Endodermal cell (in vitro differentiated cells): Measurements from ENCODE around the gene CRYZL1. TPM values are rescaled to one million over a fixed set of nuclear protein-coding genes. Genes with fewer than 3 reads are reported as not detected.
"Not testable (repeated sequence)": the region's sequence is repeated elsewhere in the genome, so short reads cannot be mapped to it uniquely, and the experiment has no call there.

Source experiments
- DNase-seq: peaks from one replicate; pipeline ENCODE4 v3.0.0-alpha.2; 2017
- H3K27ac ChIP-seq: 2 replicates; pipeline ENCODE4 v1.5.1; 2013; ENCODE audit warnings: mild to moderate bottlenecking, low read depth, low read length, moderate library complexity
- H3K27me3 ChIP-seq: 2 replicates; pipeline ENCODE4 v1.6.1; 2013; ENCODE audit warnings: mild to moderate bottlenecking, low read length, moderate library complexity; ENCODE audit not compliant: insufficient read depth, control insufficient read depth, poor library complexity, severe bottlenecking
- H3K36me3 ChIP-seq: 2 replicates; pipeline ENCODE4 v1.7.0; 2013; ENCODE audit warnings: mild to moderate bottlenecking, low read length, moderate library complexity; ENCODE audit not compliant: control insufficient read depth, insufficient read depth
- H3K4me1 ChIP-seq: one replicate; pipeline ENCODE4 v1.7.0; 2013; ENCODE audit warnings: low read length; ENCODE audit not compliant: control insufficient read depth, insufficient read depth
- H3K4me3 ChIP-seq: 2 replicates; pipeline ENCODE4 v1.5.1; 2013; ENCODE audit warnings: mild to moderate bottlenecking, low read length, moderate library complexity
- H3K9ac ChIP-seq: 2 replicates; pipeline ENCODE4 v1.6.1; 2013; ENCODE audit warnings: mild to moderate bottlenecking, low read length, moderate library complexity; ENCODE audit not compliant: poor library complexity, severe bottlenecking; ENCODE audit errors: extremely low read depth
- H3K9me3 ChIP-seq: 2 replicates; pipeline ENCODE4 v1.6.1; 2013; ENCODE audit warnings: mild to moderate bottlenecking, low read length, moderate library complexity; ENCODE audit not compliant: control insufficient read depth
- H3K27ac Mint-ChIP-seq: 2 replicates; pipeline ENCODE4 v1.8.0; 2020; ENCODE audit warnings: mixed read lengths
- H3K27me3 Mint-ChIP-seq: 2 replicates; pipeline ENCODE4 v1.8.0; 2021; ENCODE audit warnings: mild to moderate bottlenecking, mixed read lengths; ENCODE audit not compliant: insufficient read depth
- H3K36me3 Mint-ChIP-seq: 2 replicates; pipeline ENCODE4 v1.8.0; 2020; ENCODE audit warnings: low read depth, mixed read lengths
- H3K4me1 Mint-ChIP-seq: 2 replicates; pipeline ENCODE4 v1.8.0; 2020; ENCODE audit warnings: mixed read lengths
- H3K4me3 Mint-ChIP-seq: 2 replicates; pipeline ENCODE4 v1.8.0; 2020; ENCODE audit warnings: mild to moderate bottlenecking, moderate library complexity, mixed read lengths
- H3K9me3 Mint-ChIP-seq: 2 replicates; pipeline ENCODE4 v1.8.0; 2020; ENCODE audit warnings: mild to moderate bottlenecking, mixed read lengths
- CTCF ChIP-seq: fragments of 200-600 bp; sonication (generic); conservative IDR thresholded peaks from 2 replicates; pipeline ENCODE4 v1.5.0; 2021; ENCODE audit warnings: antibody characterized with exemption, mild to moderate bottlenecking
- WGBS, 2 experiments: methylation state at CpG; one replicate each; pipeline versions ENCODE4 v1.1.5 to v1.1.7; 2013; ENCODE audit warnings: missing lambda C conversion rate in 2 of 2, mixed read lengths in 1 of 2; ENCODE audit not compliant: insufficient coverage in 1 of 2, insufficient read length in 1 of 2; 5-methylcytosine and 5-hydroxymethylcytosine counted together
- total RNA-seq, 2 donors: library from RNA; stranded (reverse); fragmentation: NEBNext Ultra II Directional in 1 of 2; extraction: Animal tissue kit (Norgen Biotek cat#: 25700) in 1 of 2; gene quantifications; 2 replicates in 1 of 2; 3 replicates in 1 of 2; pipeline ENCODE4 v1.2.1, GENCODE V29; 2021

Gene CRYZL1
- total RNA-seq, 2 donors from 2014 or later = 33.8 to 51.0 TPM

GRCh38 chr21:33618407-33618806 is 23.1 kb downstream of the CRYZL1 start:
- TF ChIP-seq CTCF = no peak
- DNase-seq = no peak
- H3K9me3 ChIP-seq = no peaks in the 10 kb centered on the region
- Mint-ChIP-seq H3K4me3 (no peak overlapping the region), H3K36me3 (peaks cover 52% of the 10 kb centered on the region), H3K9me3 (peaks cover 7% of the 10 kb centered on the region), H3K27ac (no peak overlapping the region), H3K4me1 (peaks cover 7% of the 10 kb centered on the region), H3K27me3 (no peaks in the 10 kb centered on the region)
- 83 to 94% methylated on average over 2 of the region's 2 CpGs for WGBS, 2 experiments
- no peaks in the 10 kb centered on the region for H3K4me1 ChIP-seq
- H3K9ac ChIP-seq = no peak overlapping the region
- H3K4me3 ChIP-seq = no peak overlapping the region
- no peaks in the 10 kb centered on the region for H3K27me3 ChIP-seq
- peaks cover 44% of the 10 kb centered on the region for H3K36me3 ChIP-seq
- peak overlapping the region; percentile 9 for H3K27ac ChIP-seq

DNA sequence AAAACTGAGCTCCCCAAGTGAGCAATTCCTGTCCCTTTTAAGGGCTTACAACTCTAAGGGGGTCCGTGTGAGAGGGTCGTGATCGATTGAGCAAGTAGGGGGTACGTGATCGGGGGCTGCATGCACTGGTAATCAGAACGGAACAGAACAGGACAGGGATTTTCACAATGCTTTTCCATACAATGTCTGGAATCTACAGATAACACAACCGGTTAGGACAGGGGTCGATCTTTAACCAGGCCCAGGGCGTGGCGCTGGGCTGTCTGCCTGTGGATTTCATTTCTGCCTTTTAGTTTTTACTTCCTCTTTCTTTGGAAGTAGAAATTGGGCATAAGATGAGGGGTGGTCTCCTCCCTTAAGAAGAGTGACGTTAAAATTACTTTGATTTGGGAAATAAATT is 24.0 kb downstream of the CRYZL1 start:
- not testable (repeated sequence) for H3K27me3 Mint-ChIP-seq, DNase-seq, H3K27ac Mint-ChIP-seq, H3K9me3 Mint-ChIP-seq, H3K9me3 ChIP-seq, H3K27me3 ChIP-seq, H3K9ac ChIP-seq, H3K27ac ChIP-seq, H3K4me1 ChIP-seq, H3K4me3 ChIP-seq, H3K4me3 Mint-ChIP-seq, H3K4me1 Mint-ChIP-seq
- WGBS, 2 experiments = 99% methylated on average over 11 of the region's 11 CpGs; no CpG with 5 or more reads in 1 of the 2 experiments
- H3K36me3 Mint-ChIP-seq = peaks cover 50% of the 10 kb centered on the region
- H3K36me3 ChIP-seq = peaks cover 49% of the 10 kb centered on the region

DNA sequence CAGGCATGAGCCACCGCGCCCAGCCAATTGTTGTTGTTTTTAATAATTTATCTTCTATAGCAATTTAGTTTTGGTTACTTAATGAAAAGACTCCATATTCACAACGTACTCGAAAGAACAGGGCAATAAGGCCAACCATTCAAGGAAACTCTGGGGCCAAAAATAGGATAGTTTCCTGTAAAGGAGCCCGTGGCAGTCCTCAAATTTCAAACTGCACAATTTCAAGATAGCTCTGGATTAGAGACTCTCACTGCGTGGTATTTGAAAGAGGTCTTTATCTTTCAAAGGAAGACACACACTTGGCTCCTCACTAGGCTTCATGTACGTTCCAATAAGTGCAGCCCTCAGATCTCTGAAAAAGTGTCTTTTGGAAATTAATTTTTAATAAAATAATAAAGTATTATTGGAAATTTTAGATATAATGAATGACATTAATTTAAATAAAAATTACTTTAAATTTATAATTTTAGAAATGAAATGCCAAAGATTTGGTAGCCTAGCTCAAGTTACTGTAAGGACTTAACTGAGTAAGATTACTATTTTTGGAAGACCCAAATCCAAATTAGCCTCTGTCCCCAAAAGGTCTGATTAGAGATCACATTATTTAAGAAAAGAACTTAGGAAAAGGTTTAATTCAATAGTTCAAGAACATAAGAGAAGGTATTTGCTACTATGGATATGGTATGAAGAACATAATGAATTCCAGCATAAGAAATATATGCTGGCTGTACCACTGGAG is 30.4 kb downstream of the CRYZL1 start:
- H3K27ac Mint-ChIP-seq = no peak overlapping the region
- Histone ChIP-seq H3K36me3 (peaks cover 44% of the 10 kb centered on the region), H3K4me3 (no peak overlapping the region), H3K4me1 (no peaks in the 10 kb centered on the region), H3K9me3 (no peaks in the 10 kb centered on the region), H3K27me3 (no peaks in the 10 kb centered on the region), H3K27ac (no peak overlapping the region), H3K9ac (no peak overlapping the region)
- no peaks in the 10 kb centered on the region for H3K4me1 Mint-ChIP-seq
- H3K4me3 Mint-ChIP-seq = no peak overlapping the region
- H3K9me3 Mint-ChIP-seq = no peaks in the 10 kb centered on the region
- no peak for DNase-seq
- 94 to 100% methylated on average over 2 to 5 of the region's 7 CpGs for WGBS, 2 experiments
- no peaks in the 10 kb centered on the region for H3K27me3 Mint-ChIP-seq
- no peak for TF ChIP-seq CTCF
- H3K36me3 Mint-ChIP-seq = peaks cover 22% of the 10 kb centered on the region
